A549 (cell line): ENCODE results near the gene FAM118A. TPM values are rescaled to one million over a fixed set of nuclear protein-coding genes. Genes with fewer than 3 reads are reported as not detected.

ENCODE experiments used
- ATAC-seq, 2 experiments: fragments of 200-7000 bp in 1 of 2; fragments of >200 bp in 1 of 2; cut with Nextera tagmentation in 1 of 2; cut with Tn5 transposase in 1 of 2; 3 replicates each; pipeline versions ENCODE4 v1.8.0 to v1.9.1; 2018 to 2020; ENCODE audit warnings: mild to moderate bottlenecking in 1 of 2, moderate library complexity in 1 of 2
- CTCF ChIA-PET: fragments of 300-600 bp; sonication (Branson Sonifier 250); formaldehyde crosslinking; extraction: SDS; loops from one replicate; lab custom pipeline; 2021; ENCODE audit warnings: antibody characterized with exemption, inconsistent platforms; lab: Yijun Ruan, JAX
- POLR2A ChIA-PET: fragments of 350-600 bp; formaldehyde crosslinking; extraction: SDS; loops from one replicate; lab custom pipeline; 2021; ENCODE audit warnings: antibody characterized with exemption, inconsistent platforms; lab: Yijun Ruan, JAX
- DNase-seq, 2 experiments: peaks; one replicate each; pipeline versions ENCODE4 v3.0.0 to v3.0.0-alpha.2; 2011 to 2016; ENCODE audit warnings: low read depth in 1 of 2, low spot score in 1 of 2
- FAIRE-seq: peaks from 2 replicates; lab custom pipeline; 2011; peaks lifted over from hg19 to GRCh38; lab: Jason Lieb, UNC
- H3K27ac ChIP-seq, 2 experiments: fragments of >200 bp; sonication (Bioruptor Twin); formaldehyde crosslinking; 3 replicates each; pipeline ENCODE4 v1.5.1; 2016 to 2017
- H3K4me1 ChIP-seq: fragments of >200 bp; sonication (Bioruptor Twin); formaldehyde crosslinking; 3 replicates; pipeline ENCODE4 v1.6.1; 2016
- H3K4me2 ChIP-seq: fragments of >200 bp; sonication (Bioruptor Twin); formaldehyde crosslinking; 3 replicates; pipeline ENCODE4 v1.6.1; 2016
- H3K4me3 ChIP-seq: fragments of >200 bp; sonication (Bioruptor Twin); formaldehyde crosslinking; 3 replicates; pipeline ENCODE4 v1.5.1; 2016
- H3K9me3 ChIP-seq: fragments of >200 bp; sonication (Bioruptor Twin); formaldehyde crosslinking; 3 replicates; pipeline ENCODE4 v1.6.1; 2016
- BCL3 ChIP-seq: fragments of >200 bp; sonication (Bioruptor Twin); formaldehyde crosslinking; IDR thresholded peaks from 3 replicates; pipeline ENCODE4 v1.6.1; 2016
- BHLHE40 ChIP-seq: IDR thresholded peaks from 2 replicates; pipeline ENCODE4 v1.6.1; 2012; ENCODE audit warnings: low read depth, low read length, inconsistent platforms
- CBX2 ChIP-seq: fragments of 200-600 bp; sonication (generic); IDR thresholded peaks from 2 replicates; pipeline ENCODE4 v1.6.1; 2016; ENCODE audit warnings: low read depth, mild to moderate bottlenecking, borderline replicate concordance
- CBX8 ChIP-seq: fragments of 200-600 bp; sonication (generic); IDR thresholded peaks from 2 replicates; pipeline ENCODE4 v1.6.1; 2016
- E2F6 ChIP-seq: IDR thresholded peaks from 2 replicates; pipeline ENCODE4 v1.6.1; 2012; ENCODE audit warnings: low read depth, borderline replicate concordance
- FOSB ChIP-seq: fragments of 250-450 bp; sonication (Bioruptor Pico); IDR thresholded peaks from 2 replicates; pipeline ENCODE4 v1.5.0; 2020; ENCODE audit warnings: mild to moderate bottlenecking, moderate library complexity
- FOSL2 ChIP-seq, 2 experiments: fragments of 450-650 bp in 1 of 2; fragments of >200 bp in 1 of 2; sonication (Bioruptor Twin) in 1 of 2; formaldehyde crosslinking; IDR thresholded peaks; 2 replicates each; pipeline versions ENCODE4 v1.5.0 to v1.6.1; 2016 to 2020; ENCODE audit warnings: mild to moderate bottlenecking in 1 of 2, moderate library complexity in 1 of 2
- HDAC2 ChIP-seq: fragments of 200-600 bp; sonication (generic); IDR thresholded peaks from 2 replicates; pipeline ENCODE4 v1.6.1; 2016
- HOXB5 ChIP-seq: fragments of 250-450 bp; sonication (Bioruptor Pico); IDR thresholded peaks from 2 replicates; pipeline ENCODE4 v1.5.0; 2020; ENCODE audit warnings: mild to moderate bottlenecking, moderate library complexity
- MAFK ChIP-seq: fragments of 450-650 bp; IDR thresholded peaks from 2 replicates; pipeline ENCODE4 v1.6.1; 2014; ENCODE audit not compliant: partially characterized antibody
- MAZ ChIP-seq: fragments of 150-350 bp; IDR thresholded peaks from 2 replicates; pipeline ENCODE4 v1.6.1; 2014; ENCODE audit warnings: antibody characterized with exemption, low read depth, low read length, borderline replicate concordance
- NFE2L2 ChIP-seq: fragments of 150-350 bp; conservative IDR thresholded peaks from 2 replicates; pipeline ENCODE4 v1.6.1; 2014; ENCODE audit warnings: low read length
- PBX3 ChIP-seq: IDR thresholded peaks from 2 replicates; pipeline ENCODE4 v1.6.1; 2012
- PHF8 ChIP-seq: fragments of 200-600 bp; sonication (generic); IDR thresholded peaks from 2 replicates; pipeline ENCODE4 v1.6.1; 2016; ENCODE audit warnings: low read depth, mild to moderate bottlenecking, antibody characterized with exemption, moderate library complexity, borderline replicate concordance
- POLR2A ChIP-seq: IDR thresholded peaks from 2 replicates; pipeline ENCODE4 v1.6.1; 2012; ENCODE audit warnings: mild to moderate bottlenecking, low read length
- RCOR1 ChIP-seq: fragments of 150-350 bp; IDR thresholded peaks from 2 replicates; pipeline ENCODE4 v1.6.1; 2014; ENCODE audit warnings: antibody characterized with exemption, low read length, low read depth
- REST ChIP-seq: fragments of 200-600 bp; sonication (generic); IDR thresholded peaks from 2 replicates; pipeline ENCODE4 v1.6.1; 2016; ENCODE audit warnings: antibody characterized with exemption, mild to moderate bottlenecking, moderate library complexity
- SMC3 ChIP-seq: fragments of >200 bp; sonication (Bioruptor Twin); formaldehyde crosslinking; IDR thresholded peaks from 3 replicates; pipeline ENCODE4 v1.6.1; 2018; ENCODE audit warnings: inconsistent platforms
- TFCP2L1 ChIP-seq: fragments of 250-450 bp; sonication (Bioruptor Pico); IDR thresholded peaks from 2 replicates; pipeline ENCODE4 v1.5.0; 2021; ENCODE audit warnings: mild to moderate bottlenecking
- ZC3H11A ChIP-seq: fragments of 450-650 bp; IDR thresholded peaks from 2 replicates; pipeline ENCODE4 v1.6.1; 2014; ENCODE audit warnings: antibody characterized with exemption, mild to moderate bottlenecking
- ZFP36 ChIP-seq: fragments of 450-650 bp; IDR thresholded peaks from 2 replicates; pipeline ENCODE4 v1.6.1; 2014; ENCODE audit warnings: borderline replicate concordance; ENCODE audit not compliant: partially characterized antibody
- WGBS: methylation state at CpG from one replicate; pipeline ENCODE4 v1.1.6; 2017; ENCODE audit errors: missing lambda C conversion rate; 5-methylcytosine and 5-hydroxymethylcytosine counted together
- polyA plus RNA-seq, 4 experiments: library from polyadenylated mRNA; depleted of rRNA in 3 of 4; stranded (reverse); fragments of >200 nt; fragmentation: RNase III in 1 of 4; extraction: RNeasy Plus Mini Kit Qiagen cat#74134 plus additional on column Dnase treatment in 1 of 4; gene quantifications; 2 replicates in 3 of 4; 3 replicates in 1 of 4; pipeline ENCODE4 v1.2.3, GENCODE V29; 2011 to 2017

The FAM118A gene
- polyA plus RNA-seq, 2 of the 4 experiments (the other 2 are of a cell fraction), result 16.8 to 18.1 TPM

GRCh38 chr22:45302751-45303150, 7.0 kb upstream of the FAM118A start:
- ChIA-PET CTCF (no interaction called here), POLR2A (no interaction called here)
- H3K4me3 ChIP-seq, result no peak overlapping the region
- no peak for FAIRE-seq
- no peak overlapping the region for H3K4me2 ChIP-seq
- H3K9me3 ChIP-seq, result no peaks in the 10 kb centered on the region
- no peak for TF ChIP-seq POLR2A
- TF ChIP-seq ZC3H11A, result no peak
- TF ChIP-seq HOXB5 (CRISPR knock-in tag), result no peak
- TF ChIP-seq FOSL2 (IDR thresholded peaks at IDR 0.05), result no peak
- TF ChIP-seq FOSL2 (CRISPR knock-in tag; IDR thresholded peaks at IDR 0.05), result no peak
- no peak for TF ChIP-seq CBX2
- no peak for TF ChIP-seq RCOR1
- TF ChIP-seq PBX3, result no peak
- TF ChIP-seq SMC3, result no peak
- no peak for TF ChIP-seq CBX8
- TF ChIP-seq BCL3, result no peak
- TF ChIP-seq, all 56 proteins: peak for 0
- DNase-seq, result no peak
- no peak for ATAC-seq
- H3K4me1 ChIP-seq, result peaks cover 4% of the 10 kb centered on the region; the same call in 1 of the 3 replicates
- WGBS, result 81% methylated on average over 8 of the region's 8 CpGs
- H3K27ac ChIP-seq, result no peak overlapping the region

GRCh38 chr22:45303181-45303580, 6.6 kb upstream of the FAM118A start:
- H3K4me1 ChIP-seq, result peaks cover 4% of the 10 kb centered on the region; the same call in 1 of the 3 replicates
- DNase-seq (no peak), ATAC-seq (no peak), FAIRE-seq (no peak)
- no peak overlapping the region for H3K4me2 ChIP-seq
- TF ChIP-seq MAFK (no peak), E2F6 (no peak), SMC3 (no peak), TFCP2L1 (CRISPR knock-in tag) (no peak), FOSB (CRISPR knock-in tag) (no peak), POLR2A (no peak), MAZ (no peak), BHLHE40 (no peak), PHF8 (no peak), NFE2L2 (no peak), REST (no peak), ZC3H11A (no peak), HDAC2 (no peak), ZFP36 (no peak)
- WGBS, result 73% methylated on average over 7 of the region's 7 CpGs
- POLR2A ChIA-PET, result no interaction called here
- CTCF ChIA-PET, result no interaction called here
- no peak overlapping the region for H3K27ac ChIP-seq
- H3K4me3 ChIP-seq, result no peak overlapping the region
- no peaks in the 10 kb centered on the region for H3K9me3 ChIP-seq
